ENCODE results near the gene RHBDF1. TPM values are rescaled to one million over a fixed set of nuclear protein-coding genes. Genes with fewer than 3 reads are reported as not detected.

The RHBDF1 gene
- total RNA-seq, result 36.4 and 39.8 TPM in 2 replicates

GRCh38 chr16:72561-73548 lies at the start of gene RHBDF1:
Gene RHBDF1, minus strand, starts transcription at chr16:72631. Its CDS starts 7,616 bp downstream, at chr16:65015.

GRCh38 chr16:77807-78443 lies 5.5 kb upstream of the RHBDF1 start, which contains the start of gene MPG:
Gene MPG, plus strand, starts transcription at chr16:78225. Its CDS starts 85 bp downstream, at chr16:78310.

GRCh38 chr16:53346-54236 lies 18.8 kb downstream of the RHBDF1 start, which contains the start of the genes POLR3K and SNRNP25:
Gene POLR3K, minus strand, starts transcription at chr16:53608. Its CDS starts 22 bp downstream, at chr16:53586.
Gene SNRNP25, plus strand, starts transcription at chr16:53828. Its CDS starts 189 bp downstream, at chr16:54017.

Other genes starting within 250 kb of the RHBDF1 start
- gene POLR3K, start 19.0 kb downstream of the RHBDF1 start, total RNA-seq, result 4.0 and 6.8 TPM in 2 replicates
- gene SNRNP25, start 18.8 kb downstream of the RHBDF1 start, total RNA-seq, result 25.6 and 40.9 TPM in 2 replicates
- 257 and 267 TPM in 2 replicates for gene MPG, start 5.6 kb upstream of the RHBDF1 start, total RNA-seq
- gene NPRL3, start 66.0 kb upstream of the RHBDF1 start, total RNA-seq, result 9.2 and 13.4 TPM in 2 replicates
- not detected in 2 replicates for gene HBZ, start 80.0 kb upstream of the RHBDF1 start, total RNA-seq
- gene HBM, start 93.3 kb upstream of the RHBDF1 start, total RNA-seq, result not detected in 2 replicates
- not detected in 2 replicates for gene HBA2, start 100.2 kb upstream of the RHBDF1 start, total RNA-seq
- not detected in 2 replicates for gene HBA1, start 104.0 kb upstream of the RHBDF1 start, total RNA-seq
- gene HBQ1, start 107.8 kb upstream of the RHBDF1 start, total RNA-seq, result 0.44 TPM in 1 of 2 replicates, not detected in the other
- gene LUC7L, start 156.8 kb upstream of the RHBDF1 start, total RNA-seq, result 40.5 and 44.7 TPM in 2 replicates
- 53.0 and 73.0 TPM in 2 replicates for gene FAM234A, start 162.2 kb upstream of the RHBDF1 start, total RNA-seq
- 0.22 and 4.2 TPM in 2 replicates for gene RGS11, start 203.3 kb upstream of the RHBDF1 start, total RNA-seq
- gene ARHGDIG, start 208.0 kb upstream of the RHBDF1 start, total RNA-seq, result 0.12 and 0.44 TPM in 2 replicates
- gene PDIA2, start 210.5 kb upstream of the RHBDF1 start, total RNA-seq, result 0.12 TPM in 1 of 2 replicates, not detected in the other